CD4-positive, alpha-beta T cell (primary cell): ENCODE measurements around the gene PARP12. TPM values are rescaled to one million over a fixed set of nuclear protein-coding genes. Genes with fewer than 3 reads are reported as not detected.

Experiments used
- ATAC-seq: fragments of 200-7000 bp; cut with Tn5 transposase; one replicate; pipeline ENCODE4 v1.10.0; 2022; ENCODE audit warnings: mild to moderate bottlenecking; ENCODE audit not compliant: poor library complexity
- CTCF ChIA-PET: fragments of 350-600 bp; sonication (Branson Sonifier 250); formaldehyde crosslinking; loops from one replicate; lab custom pipeline; 2021; ENCODE audit warnings: antibody characterized with exemption, inconsistent platforms; lab: Charles Lee
- POLR2A ChIA-PET: fragments of 350-600 bp; sonication (Branson Sonifier 250); formaldehyde crosslinking; loops from one replicate; lab custom pipeline; 2021; ENCODE audit warnings: antibody characterized with exemption, inconsistent platforms; lab: Charles Lee
- DNase-seq, 14 experiments: peaks; one replicate each; pipeline ENCODE4 v3.0.0-alpha.2; 2013 to 2020; ENCODE audit warnings: mixed read lengths in 2 of 14
- H3K27ac ChIP-seq, 2 donors: one replicate each; pipeline versions ENCODE4 v1.5.1 to v1.7.0; 2013; ENCODE audit warnings: low read length in 2 of 2, low read depth in 1 of 2, mild to moderate bottlenecking in 1 of 2
- H3K27me3 ChIP-seq, 2 experiments: 1 replicate in 1 of 2; 2 replicates in 1 of 2; pipeline versions ENCODE4 v1.6.1 to v1.7.0; 2013; ENCODE audit warnings: low read length in 2 of 2, control low read depth in 1 of 2, mild to moderate bottlenecking in 1 of 2, moderate library complexity in 1 of 2; ENCODE audit not compliant: insufficient read depth in 2 of 2, control insufficient read depth in 1 of 2
- H3K36me3 ChIP-seq: one replicate; pipeline ENCODE4 v1.6.1; 2013; ENCODE audit warnings: low read length, control low read depth; ENCODE audit not compliant: insufficient read depth
- H3K4me1 ChIP-seq: one replicate; pipeline ENCODE4 v1.6.1; 2013; ENCODE audit warnings: low read length, control low read depth; ENCODE audit not compliant: insufficient read depth
- H3K4me3 ChIP-seq: one replicate; pipeline ENCODE4 v1.5.1; 2013; ENCODE audit warnings: mild to moderate bottlenecking, low read length, moderate library complexity
- H3K9me3 ChIP-seq, 2 experiments: 1 replicate in 1 of 2; 2 replicates in 1 of 2; pipeline versions ENCODE4 v1.6.1 to v1.7.0; 2013; ENCODE audit warnings: low read length in 2 of 2, mild to moderate bottlenecking in 2 of 2, control low read depth in 1 of 2, moderate library complexity in 1 of 2; ENCODE audit not compliant: control insufficient read depth in 1 of 2, insufficient read depth in 1 of 2
- H3K27ac Mint-ChIP-seq: one replicate; pipeline ENCODE4 v1.8.0; 2020; ENCODE audit warnings: mixed read lengths
- H3K27me3 Mint-ChIP-seq: one replicate; pipeline ENCODE4 v1.8.0; 2021; ENCODE audit warnings: mixed read lengths
- H3K36me3 Mint-ChIP-seq: one replicate; pipeline ENCODE4 v1.8.0; 2021; ENCODE audit warnings: low read depth, mixed read lengths
- H3K4me1 Mint-ChIP-seq: one replicate; pipeline ENCODE4 v1.8.0; 2021; ENCODE audit warnings: low read depth, mixed read lengths
- H3K4me3 Mint-ChIP-seq: one replicate; pipeline ENCODE4 v1.8.0; 2020; ENCODE audit warnings: mild to moderate bottlenecking, mixed read lengths
- H3K9me3 Mint-ChIP-seq: one replicate; pipeline ENCODE4 v1.8.0; 2020; ENCODE audit warnings: mixed read lengths
- CTCF ChIP-seq: fragments of 200-600 bp; IDR thresholded peaks from one replicate; pipeline ENCODE4 v1.8.0; 2022; ENCODE audit warnings: antibody characterized with exemption, mild to moderate bottlenecking
- intact Hi-C, 2 experiments: fragments of 100-400 bp; cut with DNase I in 1 of 2; cut with micrococcal nuclease in 1 of 2; formaldehyde crosslinking; loops; one replicate each; pipeline versions ENCODE4 v1.15.1 to v1.9.0; 2023 to 2025; cut with DNase I, micrococcal nuclease
- total RNA-seq, 174 experiments: library from RNA in 2 of 174; stranded (reverse) in 2 of 174; gene quantifications; one replicate each; pipeline ENCODE4 v1.2.3 and lab custom pipeline; 2021 to 2026

Gene PARP12
- total RNA-seq, 2 experiments from 2014 or later = 76.7 to 78.5 TPM

GRCh38 chr7:139987691-139988516, 74.8 kb downstream of the PARP12 start:
- no peaks in the 10 kb centered on the region for H3K4me1 ChIP-seq
- Mint-ChIP-seq H3K36me3 (no peaks in the 10 kb centered on the region), H3K27me3 (no peaks in the 10 kb centered on the region), H3K4me1 (no peaks in the 10 kb centered on the region), H3K27ac (no peak overlapping the region), H3K4me3 (no peak overlapping the region), H3K9me3 (no peaks in the 10 kb centered on the region)
- intact Hi-C loops = no loop called here
- TF ChIP-seq CTCF = no peak
- CTCF ChIA-PET = no interaction called here
- no peaks in the 10 kb centered on the region for H3K27me3 ChIP-seq
- no peak for DNase-seq
- H3K9me3 ChIP-seq = peaks cover 0 to 4% of the 10 kb centered on the region in 2 experiments
- H3K36me3 ChIP-seq = no peaks in the 10 kb centered on the region
- POLR2A ChIA-PET = interaction anchor here (0.8 kb wide), 1 partner anchor 158 kb away, joined by 3 read pairs; no protein-coding TSS in a partner anchor
- H3K27ac ChIP-seq = no peak overlapping the region
- no peak for ATAC-seq
- no peak overlapping the region for H3K4me3 ChIP-seq

- CTCF ChIA-PET = no interaction called here
- Histone ChIP-seq H3K27me3 (no peaks in the 10 kb centered on the region), H3K9me3 (peaks cover 0 to 4% of the 10 kb centered on the region in 2 experiments), H3K4me1 (peaks cover 9% of the 10 kb centered on the region), H3K36me3 (no peaks in the 10 kb centered on the region), H3K27ac (no peak overlapping the region), H3K4me3 (no peak overlapping the region)
- POLR2A ChIA-PET = no interaction called here
- H3K4me3 Mint-ChIP-seq = no peak overlapping the region
- intact Hi-C loops = no loop called here
- no peaks in the 10 kb centered on the region for H3K9me3 Mint-ChIP-seq
- DNase-seq (no peak), ATAC-seq (no peak)
- peaks cover 9% of the 10 kb centered on the region for H3K4me1 Mint-ChIP-seq
- no peaks in the 10 kb centered on the region for H3K27me3 Mint-ChIP-seq
- no peak overlapping the region for H3K27ac Mint-ChIP-seq
- TF ChIP-seq CTCF = no peak
- no peaks in the 10 kb centered on the region for H3K36me3 Mint-ChIP-seq
Measured at GRCh38 chr7:139985811-139986210, 76.9 kb downstream of the PARP12 start.

- intact Hi-C loops = loop anchor here in 1 of 2 experiments (5.0 kb wide), 1 partner anchor 338 kb away; no protein-coding TSS in a partner anchor
- H3K9me3 Mint-ChIP-seq = no peaks in the 10 kb centered on the region
- H3K4me1 ChIP-seq = peaks cover 18% of the 10 kb centered on the region
- H3K27ac ChIP-seq = no peak overlapping the region
- POLR2A ChIA-PET = no interaction called here
- no peak overlapping the region for H3K4me3 ChIP-seq
- no peak overlapping the region for H3K27ac Mint-ChIP-seq
- H3K4me1 Mint-ChIP-seq = peaks cover 19% of the 10 kb centered on the region
- no peaks in the 10 kb centered on the region for H3K36me3 ChIP-seq
- ATAC-seq = no peak
- H3K9me3 ChIP-seq = peaks cover 0 to 4% of the 10 kb centered on the region in 2 experiments
- no peak for DNase-seq
- no peaks in the 10 kb centered on the region for H3K36me3 Mint-ChIP-seq
- CTCF ChIA-PET = no interaction called here
- no peak overlapping the region for H3K4me3 Mint-ChIP-seq
- H3K27me3 Mint-ChIP-seq = no peaks in the 10 kb centered on the region
- no peaks in the 10 kb centered on the region for H3K27me3 ChIP-seq
- TF ChIP-seq CTCF = peak; percentile 15
Measured at GRCh38 chr7:139984642-139985539, 77.9 kb downstream of the PARP12 start.
